Stimulated activated CD4-positive, alpha-beta T cell treated with anti-CD3 and anti-CD28 coated beads, Interleukin-2, amount 100 ng/mL, for 24 hours (primary cell): ENCODE data around the gene MAP2K5.

ENCODE experiments used
- DNase-seq, 2 donors: peaks; one replicate each; pipeline ENCODE4 v3.0.0-alpha.2; 2020

The MAP2K5 gene

DNA sequence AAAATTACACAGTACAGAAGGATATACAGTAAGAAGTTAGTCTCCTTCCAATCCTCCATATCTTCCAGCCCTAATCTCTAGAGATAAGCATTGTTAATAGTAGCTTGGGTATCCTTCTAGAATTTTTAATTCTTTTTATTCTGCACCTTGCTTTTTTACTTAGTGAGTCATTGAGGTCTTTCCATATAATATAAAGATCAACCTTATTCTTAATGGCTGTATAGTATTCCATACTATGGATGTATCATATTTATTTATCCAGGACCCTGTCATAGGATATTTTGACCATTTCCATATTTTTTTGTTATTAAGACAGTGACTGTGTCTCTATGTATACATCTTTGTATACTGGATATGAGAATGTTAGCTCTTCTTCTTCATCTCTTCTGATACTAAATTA is 246.5 kb downstream of the MAP2K5 start:
- no peak for DNase-seq

DNA sequence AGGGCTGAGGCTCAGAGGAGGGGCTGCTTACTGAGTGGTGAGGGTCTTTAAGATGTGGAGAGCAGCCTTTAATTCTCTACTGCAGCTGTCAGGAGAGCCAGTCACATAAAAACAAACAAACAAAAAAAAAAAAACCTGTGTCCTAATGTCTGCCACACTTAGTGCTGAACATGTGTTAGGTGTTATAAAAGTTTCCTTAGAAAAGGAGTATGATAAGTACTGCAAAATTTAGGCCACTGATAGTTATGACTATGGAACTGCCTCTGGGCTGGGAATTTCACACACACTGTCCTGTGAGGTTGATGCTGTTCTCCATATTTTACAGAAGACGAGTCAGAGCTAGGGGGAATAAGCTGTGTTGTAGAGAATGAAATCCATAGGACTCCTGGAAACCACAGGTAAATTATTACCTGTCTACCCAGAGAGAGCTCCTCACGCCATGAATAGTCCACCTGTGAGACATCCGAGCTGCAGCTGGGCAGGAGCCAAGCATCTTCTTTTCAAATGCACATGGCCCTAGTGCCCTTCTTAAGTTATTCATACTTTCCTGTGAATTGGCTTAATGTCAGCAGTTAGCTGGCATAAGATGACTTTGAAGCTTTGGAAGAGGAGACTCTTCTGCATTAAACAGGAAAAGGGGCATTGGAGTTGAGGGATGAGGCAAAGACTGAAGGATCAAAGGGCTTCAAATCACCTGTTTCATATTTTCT is 248.3 kb downstream of the MAP2K5 start:
- DNase-seq = no peak

DNA sequence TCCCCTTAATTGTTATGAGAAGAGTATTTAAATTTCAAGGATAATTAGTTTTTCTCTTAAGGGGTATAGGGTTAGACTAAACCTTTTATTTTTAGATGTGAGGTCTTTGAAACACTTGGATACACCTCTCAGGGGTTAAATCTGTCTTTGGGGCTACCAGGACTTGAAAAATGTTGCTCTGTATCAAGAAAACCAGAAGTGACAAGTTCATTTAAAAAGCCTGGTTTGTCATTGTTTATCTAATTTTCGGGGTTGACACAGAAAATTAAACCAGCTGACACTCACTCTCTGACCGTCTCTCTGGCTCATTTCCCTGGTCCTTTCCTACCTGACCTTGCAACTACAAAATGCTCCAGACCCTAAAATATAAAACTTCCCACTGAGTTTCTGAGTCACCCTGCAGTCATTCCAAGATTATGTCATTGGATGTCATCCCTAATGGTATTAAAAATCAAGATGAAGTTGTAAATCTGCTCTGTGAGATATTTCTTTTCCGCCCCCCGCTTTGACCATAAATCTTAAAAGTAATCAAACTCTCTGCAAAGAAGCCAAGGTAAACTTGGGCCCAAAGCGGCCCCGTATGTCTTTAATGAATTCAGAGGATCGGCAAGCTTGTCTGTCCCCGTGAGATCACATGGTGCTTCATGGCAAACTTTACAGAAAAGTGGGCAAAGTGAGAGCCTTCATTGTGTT is 249.9 kb downstream of the MAP2K5 start:
- no peak for DNase-seq

GRCh38 chr15:67794832-67795574 is 252.5 kb downstream of the MAP2K5 start:
- DNase-seq = peak; percentile 51 to 57

- DNase-seq = no peak
Measured at GRCh38 chr15:67796196-67797127, 254.0 kb downstream of the MAP2K5 start.

DNA sequence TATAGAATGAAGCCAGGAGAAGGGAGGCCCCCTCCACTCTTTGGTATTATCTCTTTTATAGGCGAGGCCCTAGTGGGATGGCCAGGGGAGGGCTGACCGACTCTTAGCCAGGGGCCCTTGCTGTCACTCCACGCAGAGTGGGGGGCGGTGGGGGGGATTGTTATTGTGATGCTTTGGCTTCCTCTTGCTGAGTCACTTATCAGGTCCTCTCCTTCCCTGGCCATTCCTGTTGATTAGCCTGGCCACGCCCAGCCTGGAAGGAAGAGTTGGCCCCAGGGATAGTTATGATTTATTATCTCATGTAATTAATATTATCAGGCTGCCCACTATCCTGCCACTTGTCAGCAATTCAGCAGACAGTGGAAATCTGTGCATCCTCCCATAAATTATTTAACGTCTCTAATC is 257.3 kb downstream of the MAP2K5 start:
- DNase-seq = no peak

- DNase-seq = no peak
Measured at GRCh38 chr15:67801142-67801541, 258.6 kb downstream of the MAP2K5 start.

DNA sequence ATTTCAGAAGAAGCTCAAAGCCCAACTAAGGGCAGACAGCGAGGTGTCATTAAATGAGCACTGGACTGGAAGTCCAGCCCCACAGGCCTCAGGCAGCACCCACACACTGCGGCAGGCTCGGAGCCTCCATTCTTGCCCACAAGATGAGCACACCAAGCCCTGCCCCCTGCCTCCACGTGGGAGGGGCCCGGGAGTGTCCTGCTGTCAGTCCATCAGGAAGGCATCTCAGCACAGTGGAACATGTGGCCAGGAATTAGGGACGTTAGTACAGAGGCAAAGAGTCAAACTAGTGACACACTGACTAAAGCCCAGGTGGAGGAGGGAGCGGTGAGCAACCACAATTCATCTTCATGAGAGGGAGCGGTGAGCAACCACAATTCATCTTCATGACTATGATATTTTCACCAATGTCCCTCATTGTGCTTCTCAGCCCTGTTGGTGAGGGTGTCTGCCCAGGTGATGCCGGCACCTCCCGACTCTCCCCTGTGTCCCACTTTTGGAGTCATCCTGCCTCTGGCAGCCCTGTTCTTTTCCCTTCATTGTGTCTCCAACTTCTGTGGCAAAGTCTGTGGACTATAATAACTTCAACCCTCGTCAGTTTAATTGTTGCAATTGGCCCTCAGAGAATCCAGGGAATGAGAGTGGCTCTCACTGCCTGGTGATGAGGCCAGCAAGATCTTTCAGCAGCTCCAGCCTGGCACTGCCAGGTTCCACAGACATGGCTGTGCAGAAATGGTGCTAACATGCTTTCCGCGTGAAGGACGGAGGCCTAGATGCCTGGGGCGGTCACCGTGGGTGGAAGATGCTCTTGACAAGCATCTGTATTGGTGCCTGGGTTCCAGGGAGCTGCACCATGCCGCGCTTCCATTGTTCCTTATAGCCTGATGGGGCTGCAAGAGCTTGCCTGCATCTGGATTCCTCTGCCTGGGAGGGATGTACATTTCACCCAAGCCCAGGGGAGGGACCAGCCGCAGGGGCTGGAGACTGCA is 259.7 kb downstream of the MAP2K5 start:
- no peak for DNase-seq

DNA sequence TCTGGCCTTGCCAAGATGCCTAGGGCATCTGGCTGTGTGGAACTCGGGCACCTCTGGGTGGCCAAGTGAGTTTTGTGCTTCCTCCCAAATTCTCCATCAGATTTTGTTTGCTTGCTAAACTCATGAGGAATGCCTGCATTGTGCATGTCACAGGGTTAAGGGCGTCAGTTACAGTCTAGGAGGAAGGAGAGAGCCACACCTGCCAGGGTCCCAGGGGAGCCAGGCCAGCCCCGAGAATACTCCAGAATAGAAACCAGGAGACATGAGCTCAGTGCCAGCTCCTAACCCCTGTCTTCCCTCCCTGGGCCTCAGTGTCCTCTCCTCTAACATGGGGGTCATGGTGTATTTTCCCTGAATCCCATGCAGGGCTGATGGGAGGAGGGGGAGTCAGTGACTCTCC is 260.8 kb downstream of the MAP2K5 start:
- no peak for DNase-seq

GRCh38 chr15:67803996-67804843 is 261.7 kb downstream of the MAP2K5 start:
- no peak for DNase-seq

GRCh38 chr15:67805008-67805665 is 262.6 kb downstream of the MAP2K5 start:
- no peak for DNase-seq

DNA sequence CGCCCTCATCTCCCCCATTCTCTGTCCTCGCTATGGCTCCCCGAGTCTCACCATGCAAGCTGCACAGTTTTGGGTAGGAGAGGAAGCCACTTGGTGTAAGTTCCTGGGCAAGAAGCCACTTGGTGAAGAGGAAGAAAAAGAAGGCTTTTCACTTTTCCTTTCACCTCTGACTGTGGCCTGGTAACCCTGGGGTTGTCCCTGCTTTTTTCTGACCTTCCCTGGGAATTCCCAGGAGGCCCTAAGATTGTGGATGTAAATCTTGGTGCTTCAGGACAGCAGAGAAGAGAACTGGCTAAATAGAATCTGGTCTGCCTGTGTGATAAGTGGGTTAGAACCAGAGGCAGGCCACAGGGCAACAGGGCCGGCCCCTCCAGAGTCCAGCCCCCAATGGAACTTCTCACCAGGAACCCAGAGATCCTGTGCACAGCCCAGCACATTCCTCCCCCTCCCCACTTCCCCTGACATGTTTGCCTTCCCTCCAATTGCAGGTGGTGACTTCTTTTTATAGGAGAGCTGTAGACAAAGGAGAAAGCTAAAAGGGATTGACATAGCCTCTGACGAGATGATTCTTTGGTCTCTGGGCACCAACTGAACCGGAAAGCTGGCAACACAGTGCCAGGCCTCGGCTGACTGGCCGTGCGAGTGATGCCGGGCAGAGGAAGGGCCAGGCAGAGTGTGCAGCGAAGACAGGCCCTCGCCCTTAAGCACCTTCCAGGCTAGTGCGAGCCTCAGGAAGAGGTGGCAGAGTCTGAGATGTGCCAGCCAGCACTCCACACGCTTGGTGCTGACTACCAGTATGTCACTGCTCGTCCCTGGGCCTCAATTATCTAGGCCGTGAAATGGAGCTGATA is 263.4 kb downstream of the MAP2K5 start:
- DNase-seq = no peak

- DNase-seq = no peak
Measured at GRCh38 chr15:67806536-67806935, 264.0 kb downstream of the MAP2K5 start.

DNA sequence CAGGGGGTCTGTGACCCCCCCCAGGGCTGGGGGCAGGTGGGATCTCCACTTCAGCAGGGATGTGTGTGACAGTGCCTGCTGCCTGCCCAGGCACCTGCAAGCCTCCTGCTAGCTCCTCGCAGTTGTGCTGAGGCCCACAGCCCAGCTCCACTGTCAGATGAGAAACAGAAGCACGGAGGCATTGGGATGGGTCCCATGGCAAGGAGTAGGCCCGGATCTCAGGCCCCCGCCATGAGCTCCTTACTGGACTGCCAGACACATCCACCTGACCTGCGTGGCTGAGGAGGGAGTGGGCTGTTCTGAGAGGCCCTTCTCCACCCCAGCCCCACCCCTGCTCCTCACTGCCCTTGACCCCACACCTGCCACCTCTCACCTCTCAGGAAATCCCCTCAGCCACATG is 264.6 kb downstream of the MAP2K5 start:
- no peak for DNase-seq

GRCh38 chr15:67807836-67808235 is 265.3 kb downstream of the MAP2K5 start:
- DNase-seq = no peak

GRCh38 chr15:67808821-67809220 is 266.3 kb downstream of the MAP2K5 start:
- DNase-seq = no peak

DNA sequence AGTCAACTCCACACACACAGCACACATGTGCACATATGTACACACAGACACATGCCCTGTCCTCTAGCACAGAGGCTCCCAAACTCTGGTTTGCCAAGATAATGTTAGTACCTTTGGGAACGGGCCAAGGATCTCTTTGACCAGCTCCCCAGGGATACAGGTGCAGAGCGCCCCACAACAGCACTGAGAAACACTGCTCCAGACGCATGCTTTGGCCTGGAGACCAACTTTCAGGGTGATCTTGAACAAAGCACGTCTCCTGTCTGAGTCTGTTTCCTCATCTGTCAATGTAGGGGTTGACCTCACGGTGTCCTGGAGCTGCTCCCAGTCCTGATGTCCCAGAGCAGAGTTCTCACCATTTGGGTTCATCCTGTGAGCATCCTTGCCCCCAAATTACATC is 266.9 kb downstream of the MAP2K5 start:
- DNase-seq = no peak

- DNase-seq = no peak
Measured at GRCh38 chr15:67809866-67810265, 267.4 kb downstream of the MAP2K5 start.

GRCh38 chr15:67812241-67812644 is 269.7 kb downstream of the MAP2K5 start:
- no peak for DNase-seq
